Fibroblast of skin of right biceps (primary cell): ENCODE results near the gene TCF12.
"Not testable (repeated sequence)": the region's sequence is repeated elsewhere in the genome, so short reads cannot be mapped to it uniquely, and the experiment has no call there.

ENCODE experiments used
- DNase-seq: peaks from one replicate; pipeline ENCODE4 v3.0.0-alpha.2; 2013

TCF12 gene

DNA sequence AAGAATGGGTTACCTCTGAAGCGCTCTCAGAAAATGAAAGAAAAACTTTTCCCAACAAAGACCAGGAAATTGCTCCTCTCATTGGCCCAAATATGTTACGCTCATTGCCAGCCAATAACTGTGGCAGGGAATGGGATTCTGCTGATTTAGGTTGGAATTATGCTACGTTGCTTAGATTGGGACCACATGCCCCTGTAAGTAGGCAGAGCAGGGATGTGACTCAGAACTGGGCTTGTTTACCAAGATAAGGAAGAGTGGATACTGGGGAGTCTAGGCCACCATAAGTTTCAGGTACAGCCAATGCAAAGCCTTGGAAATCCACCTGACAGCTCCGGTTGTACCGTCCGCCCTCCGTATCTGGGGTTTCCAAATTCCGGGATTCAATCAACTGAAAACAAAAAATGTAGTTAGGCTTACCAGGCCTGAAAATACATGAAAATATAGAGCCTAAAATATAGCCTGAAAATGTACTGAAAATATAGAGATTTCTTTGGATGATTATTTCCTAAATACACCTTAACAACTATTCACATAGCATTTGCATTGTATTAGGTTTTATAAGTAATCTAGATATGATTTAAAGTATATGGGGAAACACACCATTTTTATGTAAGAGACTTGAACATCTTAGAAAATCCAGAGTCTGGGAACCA is 1.5 kb upstream of the TCF12 start:
- DNase-seq, result no peak

DNA sequence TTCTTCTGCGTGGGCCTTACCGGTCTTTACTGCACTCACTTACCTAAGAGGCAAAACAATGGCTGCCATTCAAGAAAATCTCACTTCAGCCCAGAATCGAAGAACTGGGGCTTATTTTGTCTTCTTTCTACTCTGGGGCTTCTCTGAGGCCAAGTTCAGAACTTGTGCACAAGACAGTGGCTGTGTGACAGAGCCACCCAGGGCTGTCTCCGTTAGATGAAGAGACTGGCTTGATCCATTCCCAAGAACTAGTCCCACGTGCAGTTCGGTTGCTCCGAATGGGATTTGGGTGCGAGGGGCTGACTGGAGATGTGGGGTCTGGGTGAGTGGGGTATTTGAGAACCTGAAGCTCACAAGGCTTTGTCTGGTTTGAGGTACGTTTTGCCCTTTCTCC is 795 bp upstream of the TCF12 start:
- no peak for DNase-seq

GRCh38 chr15:56919031-56919608 is 676 bp downstream of the TCF12 start:
- DNase-seq, result peak; percentile 81

DNA sequence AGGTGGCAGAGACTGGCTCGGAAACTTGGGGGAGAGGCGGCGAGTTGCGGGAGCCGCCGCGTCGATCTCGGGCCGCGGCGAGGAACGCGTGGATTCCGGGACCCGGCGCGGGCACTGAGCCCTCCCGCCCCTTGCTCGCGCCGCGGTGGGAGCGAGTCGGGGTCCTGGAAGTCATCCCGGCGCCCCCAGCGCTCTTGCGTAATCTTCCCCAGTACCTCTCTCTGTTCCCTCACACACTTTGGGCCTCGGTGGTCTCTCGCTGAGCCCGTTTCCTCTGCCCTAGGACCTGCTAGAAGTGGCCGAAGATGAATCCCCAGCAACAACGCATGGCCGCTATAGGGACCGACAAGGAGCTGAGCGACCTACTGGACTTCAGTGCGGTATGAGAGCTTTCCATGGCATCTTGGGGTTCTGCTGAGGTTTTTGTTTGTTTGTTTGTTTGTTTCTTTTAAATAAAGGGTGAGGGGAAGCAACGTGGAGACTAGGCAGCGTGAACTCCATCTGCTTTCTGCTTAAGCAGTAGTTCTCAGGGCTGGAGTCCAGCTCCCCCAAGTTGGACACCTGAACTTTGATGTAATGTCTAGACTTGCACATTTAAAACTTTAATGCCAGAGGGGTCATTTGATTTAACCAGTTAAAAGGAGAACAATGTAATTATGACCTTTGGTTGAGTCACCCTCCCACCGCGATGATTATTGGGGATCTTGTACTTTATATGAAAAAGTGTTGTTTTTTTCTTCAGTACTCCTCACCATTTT is 1.3 kb downstream of the TCF12 start:
- peak; percentile 25 for DNase-seq

GRCh38 chr15:56920367-56920627 is 1.9 kb downstream of the TCF12 start:
- DNase-seq, result no peak

GRCh38 chr15:56923174-56923591 is 4.7 kb downstream of the TCF12 start:
- DNase-seq, result no peak

GRCh38 chr15:56927816-56928215 is 9.4 kb downstream of the TCF12 start:
- peak; percentile 50 for DNase-seq

GRCh38 chr15:56929399-56929798 is 11.0 kb downstream of the TCF12 start:
- peak; percentile 82 for DNase-seq

DNA sequence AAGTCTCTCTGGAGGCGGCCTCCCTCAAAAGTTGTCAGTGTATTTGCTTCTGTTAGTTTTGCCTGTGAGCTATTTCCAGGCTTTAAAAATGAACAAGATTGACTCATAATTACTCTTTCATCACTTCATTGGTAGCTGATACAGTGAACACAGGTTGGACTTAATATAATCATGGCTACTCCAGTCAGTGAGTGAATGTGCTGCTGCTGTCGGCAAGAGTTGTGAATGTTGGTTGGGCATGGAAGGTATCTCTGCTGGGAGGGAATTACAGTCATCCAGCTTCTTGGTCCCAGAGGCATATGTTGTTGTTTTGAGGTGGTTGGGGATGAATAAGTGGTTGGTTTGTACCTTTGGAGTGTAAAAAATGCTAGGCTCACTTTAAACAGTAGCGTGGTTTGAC is 11.5 kb downstream of the TCF12 start:
- peak; percentile 42 for DNase-seq

DNA sequence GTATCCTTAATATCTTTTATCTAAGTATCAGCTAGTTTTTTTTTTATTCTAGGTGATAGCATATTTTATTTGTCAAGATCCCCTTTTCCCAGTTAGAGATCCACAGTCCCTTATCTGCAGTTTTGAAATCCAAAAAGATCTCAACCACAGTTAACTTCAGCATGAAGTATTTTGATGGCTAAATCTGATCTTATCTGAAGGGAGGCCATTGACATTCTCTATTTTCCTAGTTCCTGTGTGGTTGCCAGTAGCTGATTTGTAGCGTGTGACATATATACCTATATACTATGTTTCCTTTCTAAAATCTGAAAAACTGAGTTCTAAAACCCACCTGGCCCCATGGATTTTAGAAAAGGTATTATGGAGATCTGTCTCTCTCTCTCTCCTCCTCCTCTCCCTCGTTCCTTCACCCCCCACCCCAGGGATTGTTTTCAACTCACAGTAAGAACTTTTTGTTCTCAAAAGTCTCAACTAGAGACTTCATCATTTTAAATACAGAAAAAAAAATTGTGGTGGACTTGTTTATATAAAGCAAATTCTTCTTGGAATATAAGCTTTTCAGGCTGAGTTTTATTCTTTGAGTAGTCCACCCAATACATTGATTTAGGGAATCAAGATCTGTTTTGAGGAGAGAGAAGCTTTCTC is 12.3 kb downstream of the TCF12 start:
- DNase-seq, result no peak

DNA sequence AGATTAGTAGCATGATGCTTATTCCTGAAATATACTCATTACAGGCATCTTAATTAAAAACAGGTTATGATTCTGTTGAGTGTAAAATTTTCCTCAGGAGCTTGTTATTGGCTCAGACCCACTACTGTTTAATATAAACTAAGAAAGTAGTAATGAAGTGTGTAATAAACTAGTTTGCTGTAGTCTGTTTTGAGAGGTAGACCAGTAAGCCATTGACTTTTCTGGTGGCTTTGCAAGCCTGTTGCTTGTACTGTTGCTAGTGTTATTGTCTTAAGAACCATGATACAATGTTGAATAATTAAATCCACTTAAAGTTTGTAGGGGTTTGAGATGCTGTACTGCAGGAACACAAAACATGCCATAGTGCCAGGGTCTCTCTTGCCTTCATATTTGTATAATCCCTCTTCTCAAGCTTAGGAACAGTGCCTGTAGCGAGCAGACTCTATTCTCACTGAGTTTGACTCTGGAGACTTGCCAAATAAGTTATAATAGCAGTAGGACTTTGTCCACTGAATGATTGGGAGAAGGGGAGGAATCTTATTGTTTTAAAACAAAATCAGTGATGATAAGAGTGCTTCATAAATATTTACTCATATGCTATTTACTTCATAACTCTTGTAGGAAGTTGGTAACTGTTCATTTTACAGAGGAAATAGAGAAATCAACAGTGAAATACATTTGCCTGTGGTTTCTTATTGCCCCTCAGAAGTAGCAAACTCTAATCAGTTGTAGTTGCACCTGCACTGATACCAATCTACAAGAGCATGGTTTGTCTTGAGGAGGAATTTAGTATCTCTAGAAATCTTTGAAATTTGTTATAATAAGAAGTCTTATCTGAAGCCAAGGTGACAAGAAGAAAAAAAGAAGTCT is 13.4 kb downstream of the TCF12 start:
- DNase-seq, result no peak

DNA sequence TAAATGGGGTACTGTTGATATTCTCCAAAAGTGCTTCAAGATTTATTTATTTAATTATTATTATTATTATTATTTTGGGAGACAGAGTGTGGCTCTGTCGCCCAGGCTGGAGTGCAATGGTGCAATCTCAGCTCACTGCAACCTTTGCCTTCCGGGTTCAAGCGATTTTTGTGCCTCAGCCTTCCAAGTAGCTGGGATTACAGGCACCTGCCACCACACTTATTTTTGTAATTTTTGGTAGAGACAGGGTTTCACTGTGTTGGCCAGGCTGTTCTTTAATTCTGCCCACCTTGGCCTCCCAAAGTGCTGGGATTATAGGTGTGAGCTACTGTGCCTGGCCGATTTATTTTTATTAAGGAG is 14.0 kb downstream of the TCF12 start:
- not testable (repeated sequence) for DNase-seq

DNA sequence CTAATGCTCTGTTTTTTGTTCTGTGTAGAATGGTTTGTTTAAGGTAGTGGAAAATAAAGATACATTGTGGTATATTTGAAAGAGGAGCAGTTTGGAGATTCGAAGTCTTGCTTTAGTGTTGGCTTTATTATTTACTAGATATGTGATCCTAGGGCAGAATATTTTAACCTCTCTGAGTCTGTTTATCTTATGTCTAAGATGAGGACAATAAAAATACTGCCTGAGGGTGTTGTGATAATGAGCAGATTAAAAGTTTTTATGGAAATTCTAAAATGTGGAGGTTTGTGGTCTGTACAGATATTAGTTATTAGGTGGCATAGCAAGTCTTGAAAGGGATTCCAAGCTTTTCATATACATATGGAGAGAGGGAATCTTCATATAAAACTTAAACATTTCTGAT is 15.0 kb downstream of the TCF12 start:
- no peak for DNase-seq

GRCh38 chr15:56933811-56934210 is 15.4 kb downstream of the TCF12 start:
- DNase-seq, result no peak

DNA sequence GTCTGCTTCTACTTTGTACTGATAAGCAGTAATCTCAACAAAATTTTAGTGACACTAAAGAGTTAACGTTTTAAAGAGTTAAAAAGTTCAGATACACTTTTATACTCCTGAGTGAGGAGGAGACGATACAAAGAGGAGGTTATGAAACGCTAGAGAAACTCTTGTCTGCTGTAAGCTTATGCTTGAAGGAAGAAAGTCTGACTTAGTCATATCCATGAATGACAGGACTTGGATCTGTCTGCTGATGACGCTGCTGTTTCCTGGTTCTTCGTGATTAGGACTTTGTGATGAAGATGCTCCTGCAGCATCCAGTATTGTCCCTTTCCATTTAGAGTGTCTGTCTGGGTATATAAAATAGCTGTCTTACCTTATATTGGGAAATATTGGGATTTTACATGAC is 15.8 kb downstream of the TCF12 start:
- DNase-seq, result no peak

DNA sequence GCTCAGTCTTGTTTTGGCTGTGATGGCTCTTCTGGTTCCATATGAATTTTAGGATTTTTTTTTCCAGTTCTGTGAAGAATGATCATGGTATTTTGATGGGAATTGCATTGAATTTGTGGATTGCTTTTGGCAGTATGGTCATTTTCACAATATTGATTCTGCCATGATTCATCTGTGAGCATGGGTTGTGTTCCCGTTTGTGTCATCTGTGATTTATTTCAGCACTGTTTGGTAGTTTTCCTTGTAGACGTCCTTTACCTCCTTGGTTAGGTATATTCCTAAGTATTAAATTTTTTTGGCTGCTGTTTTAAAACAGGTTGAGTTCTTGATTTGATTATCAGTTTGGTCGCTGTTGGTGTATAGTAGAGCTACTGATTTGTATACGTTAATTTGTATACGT is 18.5 kb downstream of the TCF12 start:
- no peak for DNase-seq

- DNase-seq, result peak; percentile 36
These were observed 20.8 kb downstream of the TCF12 start for GRCh38 chr15:56939257-56939656.

GRCh38 chr15:56940388-56940787 is 21.9 kb downstream of the TCF12 start:
- no peak for DNase-seq

DNA sequence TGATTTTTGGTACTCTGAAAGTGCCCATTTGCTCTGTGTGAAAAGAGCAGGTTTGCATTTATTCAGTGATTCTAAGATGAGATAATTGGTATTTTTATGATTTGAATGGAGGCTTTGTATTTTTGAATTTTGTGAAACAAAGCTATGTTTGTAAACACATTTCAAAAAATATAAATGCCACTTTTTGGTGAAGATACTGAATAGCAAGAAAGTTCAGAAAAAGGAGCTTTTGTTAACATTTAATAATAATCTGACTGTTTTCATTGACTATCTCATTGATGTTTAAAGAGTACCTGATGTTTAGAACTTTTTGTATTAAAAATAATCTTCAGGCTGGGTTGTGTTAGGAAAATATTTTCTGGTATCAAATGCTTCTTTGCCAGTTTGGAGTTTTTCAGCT is 23.7 kb downstream of the TCF12 start:
- no peak for DNase-seq

DNA sequence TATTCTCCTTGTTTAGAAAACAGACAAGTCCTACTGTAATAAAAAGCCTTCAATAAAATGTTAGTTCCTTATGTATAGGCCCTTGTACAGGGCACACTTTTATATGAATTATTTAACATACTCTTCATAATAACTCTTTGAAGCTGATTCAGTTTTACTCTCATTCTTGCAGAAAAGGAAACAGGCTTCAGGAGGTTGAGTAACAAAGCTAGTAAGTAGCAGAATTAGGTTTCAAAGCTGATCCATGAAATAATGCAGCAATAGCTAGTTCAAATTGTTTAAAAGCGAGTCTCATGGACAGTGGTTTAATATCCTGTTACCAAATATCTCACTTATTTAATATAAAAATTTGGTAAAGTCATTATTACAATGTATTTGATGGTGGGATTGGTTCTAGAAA is 25.0 kb downstream of the TCF12 start:
- DNase-seq, result peak; percentile 54

DNA sequence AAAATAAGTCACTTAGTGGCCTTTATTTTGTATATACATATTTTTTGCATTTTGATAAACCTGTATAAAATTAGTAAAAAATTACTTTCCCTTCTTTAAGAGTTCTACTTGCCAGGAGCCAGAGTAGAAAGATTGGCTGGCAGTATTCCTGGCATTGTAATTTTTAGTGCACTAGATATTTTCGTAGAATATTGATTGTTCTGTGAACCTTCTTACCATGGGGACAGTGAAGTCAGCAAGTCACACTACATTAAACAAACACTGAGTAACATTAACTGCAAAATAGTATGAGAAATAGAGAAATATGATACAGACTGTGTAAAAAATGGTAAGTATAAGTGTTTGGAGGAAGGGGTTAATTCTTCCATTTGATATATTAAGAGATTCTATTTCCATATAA is 26.0 kb downstream of the TCF12 start:
- no peak for DNase-seq

GRCh38 chr15:56946150-56946549 is 27.7 kb downstream of the TCF12 start:
- no peak for DNase-seq
